HCT116 (cell line): ENCODE data around the gene SPSB4. TPM values are rescaled to one million over a fixed set of nuclear protein-coding genes. Genes with fewer than 3 reads are reported as not detected.

Experiments
- ATAC-seq: fragments of 200-7000 bp; cut with Tn5 transposase; 2 replicates; pipeline ENCODE4 v1.9.1; 2020; ENCODE audit warnings: mild to moderate bottlenecking, moderate library complexity
- BruUV-seq: library from RNA; stranded (reverse); fragments of 400-500 nt; replicated peaks from 2 replicates; lab custom pipeline; 2021; lab: Mats Ljungman, UMichigan
- CTCF ChIA-PET: fragments of 300-600 bp; sonication (Branson Sonifier 250); formaldehyde crosslinking; loops from one replicate; lab custom pipeline; 2021; ENCODE audit warnings: antibody characterized with exemption; lab: Charles Lee
- POLR2A ChIA-PET: fragments of 300-600, 350-600 bp; sonication (Branson Sonifier 250); formaldehyde crosslinking; loops from one replicate; lab custom pipeline; 2021; ENCODE audit warnings: antibody characterized with exemption; lab: Charles Lee
- RAD21 ChIA-PET, 2 experiments: fragments of 300-600 bp; sonication (Branson Sonifier 250); formaldehyde crosslinking; loops; one replicate each; lab custom pipeline; 2023; ENCODE audit warnings: low total read pairs in 2 of 2; ENCODE audit not compliant: uncharacterized antibody in 2 of 2, unreplicated experiment in 2 of 2, low non-redundant PET in 1 of 2; lab: Charles Lee
- DNase-seq: peaks from one replicate; pipeline ENCODE4 v3.0.0-alpha.2; 2010; ENCODE audit warnings: low read depth, low spot score
- H2AFZ ChIP-seq: fragments of 200-600 bp; shearing (Covaris generic), sonication (generic); 2 replicates; pipeline ENCODE4 v1.6.1; 2017; ENCODE audit warnings: low read depth, mixed run types, mixed read lengths, antibody characterized with exemption, low read length; ENCODE audit not compliant: poor library complexity, severe bottlenecking
- H3K27ac ChIP-seq: 2 replicates; pipeline ENCODE4 v1.5.1; 2012; ENCODE audit warnings: low read depth, low read length
- H3K27me3 ChIP-seq: fragments of 200-600 bp; sonication (generic); 2 replicates; pipeline ENCODE4 v1.6.1; 2016; ENCODE audit warnings: mixed run types, low read length, mixed read lengths; ENCODE audit not compliant: insufficient read depth
- H3K36me3 ChIP-seq, 2 experiments: fragments of 200-500 bp in 1 of 2; fragments of 200-600 bp in 1 of 2; sonication (Bioruptor generic) in 1 of 2; sonication (generic) in 1 of 2; 2 replicates each; pipeline versions ENCODE4 v1.5.1 to v1.6.1; 2014 to 2016; ENCODE audit warnings: low read length in 2 of 2, inconsistent platforms in 1 of 2, mixed read lengths in 1 of 2, mixed run types in 1 of 2; ENCODE audit not compliant: insufficient read depth in 2 of 2, control insufficient read depth in 1 of 2
- H3K4me1 ChIP-seq, 2 experiments: fragments of 200-600 bp in 1 of 2; sonication (generic) in 1 of 2; 2 replicates each; pipeline versions ENCODE4 v1.5.1 to v1.6.1; 2012 to 2017; ENCODE audit warnings: low read length in 2 of 2, inconsistent platforms in 1 of 2, mild to moderate bottlenecking in 1 of 2, mixed read lengths in 1 of 2, mixed run types in 1 of 2, moderate library complexity in 1 of 2; ENCODE audit not compliant: insufficient read depth in 2 of 2, control insufficient read depth in 1 of 2
- H3K4me2 ChIP-seq: fragments of 200-600 bp; sonication (generic); 2 replicates; pipeline ENCODE4 v1.6.1; 2017; ENCODE audit warnings: mixed run types, low read length, mixed read lengths
- H3K4me3 ChIP-seq, 2 experiments: fragments of 200-600 bp in 1 of 2; sonication (generic) in 1 of 2; replicated peaks in 1 of 2; 2 replicates each; pipeline ENCODE4 v1.5.1; 2011 to 2016; ENCODE audit warnings: low read length in 2 of 2, control low read depth in 1 of 2, low read depth in 1 of 2, mild to moderate bottlenecking in 1 of 2, mixed read lengths in 1 of 2, mixed run types in 1 of 2
- H3K79me2 ChIP-seq: fragments of 200-600 bp; sonication (generic); 2 replicates; pipeline ENCODE4 v1.6.1; 2017; ENCODE audit warnings: mild to moderate bottlenecking, mixed run types, low read length, moderate library complexity, mixed read lengths; ENCODE audit not compliant: insufficient read depth
- H3K9ac ChIP-seq: fragments of 200-600 bp; sonication (generic); 2 replicates; pipeline ENCODE4 v1.6.1; 2016; ENCODE audit warnings: low read length, mixed read lengths
- H3K9me2 ChIP-seq: fragments of 200-600 bp; sonication (generic), shearing (Covaris generic); 2 replicates; pipeline ENCODE4 v1.6.1; 2017; ENCODE audit warnings: mixed run types, mild to moderate bottlenecking, moderate library complexity; ENCODE audit not compliant: insufficient read depth
- H3K9me3 ChIP-seq, 2 experiments: fragments of 200-500 bp in 1 of 2; fragments of 200-600 bp in 1 of 2; sonication (Bioruptor generic) in 1 of 2; sonication (generic) in 1 of 2; 2 replicates each; pipeline ENCODE4 v1.6.1; 2014 to 2017; ENCODE audit warnings: low read length in 2 of 2, mixed read lengths in 2 of 2, inconsistent platforms in 1 of 2, low read depth in 1 of 2, mild to moderate bottlenecking in 1 of 2, mixed run types in 1 of 2, moderate library complexity in 1 of 2; ENCODE audit not compliant: control insufficient read depth in 1 of 2, insufficient read depth in 1 of 2
- H4K20me1 ChIP-seq: fragments of 200-600 bp; sonication (generic), shearing (Covaris generic); 2 replicates; pipeline ENCODE4 v1.6.1; 2017; ENCODE audit warnings: mixed run types, mild to moderate bottlenecking, moderate library complexity; ENCODE audit not compliant: insufficient read depth
- CBX3 ChIP-seq: IDR thresholded peaks from 2 replicates; pipeline ENCODE4 v1.6.1; 2012; ENCODE audit warnings: low read depth
- CEBPB ChIP-seq: IDR thresholded peaks from 2 replicates; pipeline ENCODE4 v1.6.1; 2012; ENCODE audit warnings: low read depth
- EZH2phosphoT487 ChIP-seq: fragments of 200-600 bp; IDR thresholded peaks from 2 replicates; pipeline ENCODE4 v1.6.1; 2018; ENCODE audit warnings: antibody characterized with exemption, borderline replicate concordance
- FOSL1 ChIP-seq: IDR thresholded peaks from 2 replicates; pipeline ENCODE4 v1.6.1; 2012; ENCODE audit warnings: low read depth
- RAD21 ChIP-seq: IDR thresholded peaks from 2 replicates; pipeline ENCODE4 v1.6.1; 2012; ENCODE audit warnings: low read depth, mild to moderate bottlenecking
- SP1 ChIP-seq: IDR thresholded peaks from 2 replicates; pipeline ENCODE4 v1.6.1; 2012; ENCODE audit warnings: low read depth
- TCF7L2 ChIP-seq: IDR thresholded peaks from 2 replicates; pipeline ENCODE4 v1.7.0; 2011; ENCODE audit warnings: borderline replicate concordance, inconsistent platforms; ENCODE audit not compliant: insufficient read depth, insufficient read length; ENCODE audit errors: extremely low read depth
- YY1 ChIP-seq: IDR thresholded peaks from 2 replicates; pipeline ENCODE4 v1.6.1; 2011; ENCODE audit warnings: low read length, low read depth, moderate library complexity, mild to moderate bottlenecking; ENCODE audit not compliant: insufficient replicate concordance; ENCODE audit errors: extremely low read depth
- intact Hi-C: fragments of 100-400 bp; cut with micrococcal nuclease; formaldehyde crosslinking; loops from 2 replicates; pipeline ENCODE4 v1.10.0; 2022
- total RNA-seq: library from RNA; stranded (reverse); gene quantifications from one replicate; pipeline ENCODE4 v1.2.1, GENCODE V29; 2021; ENCODE audit not compliant: unreplicated experiment
- TF ChIP-seq, protein P1 (sequence below): IDR thresholded peaks from 2 replicates; pipeline ENCODE4 v1.6.1; 2011; ENCODE audit warnings: mild to moderate bottlenecking, low read length, moderate library complexity; ENCODE audit not compliant: insufficient replicate concordance; ENCODE audit errors: extremely low read depth
- TF ChIP-seq, protein P2 (sequence below): IDR thresholded peaks from 2 replicates; pipeline ENCODE4 v1.6.1; 2012; ENCODE audit warnings: low read depth
- TF ChIP-seq, protein P3 (sequence below), 3 experiments: fragments of 200-600 bp in 1 of 3; sonication (generic) in 1 of 3; IDR thresholded peaks in 2 of 3; conservative IDR thresholded peaks in 1 of 3; 2 replicates each; pipeline ENCODE4 v1.5.1; 2012 to 2017; ENCODE audit warnings: low read depth in 2 of 3, low read length in 2 of 3, antibody characterized with exemption in 1 of 3, borderline replicate concordance in 1 of 3, control low read depth in 1 of 3, mild to moderate bottlenecking in 1 of 3, mixed read lengths in 1 of 3, mixed run types in 1 of 3, moderate library complexity in 1 of 3; ENCODE audit not compliant: insufficient read depth in 1 of 3

SPSB4 gene
- total RNA-seq, 1 experiment from 2014 or later, result 0.57 TPM

DNA sequence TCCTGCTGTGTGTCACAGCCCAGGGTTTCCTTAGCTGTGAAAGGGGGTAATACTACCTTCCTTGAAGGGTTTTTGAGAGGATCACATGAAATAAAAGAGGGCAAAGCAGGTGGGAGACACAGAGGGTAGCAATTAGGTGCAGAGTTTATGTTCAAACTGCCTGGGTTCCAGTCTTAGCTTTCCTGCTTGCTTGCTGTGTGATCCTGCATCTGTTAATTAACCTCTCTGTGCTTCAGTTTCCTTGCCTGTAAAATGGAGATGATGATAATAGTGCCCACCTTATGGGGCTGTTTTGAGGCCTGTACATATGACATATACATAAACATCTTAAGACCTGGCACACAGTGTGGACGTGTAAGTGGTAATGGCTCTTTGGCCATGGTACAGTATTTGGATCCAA, 35.0 kb downstream of the SPSB4 start:
- H3K9me2 ChIP-seq, result no peaks in the 10 kb centered on the region
- ATAC-seq (no peak), DNase-seq (no peak)
- H3K79me2 ChIP-seq, result no peaks in the 10 kb centered on the region
- H3K27ac ChIP-seq, result no peak overlapping the region
- H3K36me3 ChIP-seq, result no peaks in the 10 kb centered on the region
- no peak overlapping the region for H3K4me3 ChIP-seq
- POLR2A ChIA-PET, result no interaction called here
- CTCF ChIA-PET, result no interaction called here
- RAD21 ChIA-PET, result no interaction called here
- no peaks in the 10 kb centered on the region for H4K20me1 ChIP-seq
- BruUV-seq, result no TSS peak
- H3K4me2 ChIP-seq, result no peak overlapping the region
- TF ChIP-seq RAD21 (no peak), FOSL1 (no peak), TCF7L2 (no peak), SP1 (no peak), YY1 (no peak), CBX3 (no peak), CEBPB (no peak), EZH2phosphoT487 (no peak)
- TF ChIP-seq, protein P1, sequence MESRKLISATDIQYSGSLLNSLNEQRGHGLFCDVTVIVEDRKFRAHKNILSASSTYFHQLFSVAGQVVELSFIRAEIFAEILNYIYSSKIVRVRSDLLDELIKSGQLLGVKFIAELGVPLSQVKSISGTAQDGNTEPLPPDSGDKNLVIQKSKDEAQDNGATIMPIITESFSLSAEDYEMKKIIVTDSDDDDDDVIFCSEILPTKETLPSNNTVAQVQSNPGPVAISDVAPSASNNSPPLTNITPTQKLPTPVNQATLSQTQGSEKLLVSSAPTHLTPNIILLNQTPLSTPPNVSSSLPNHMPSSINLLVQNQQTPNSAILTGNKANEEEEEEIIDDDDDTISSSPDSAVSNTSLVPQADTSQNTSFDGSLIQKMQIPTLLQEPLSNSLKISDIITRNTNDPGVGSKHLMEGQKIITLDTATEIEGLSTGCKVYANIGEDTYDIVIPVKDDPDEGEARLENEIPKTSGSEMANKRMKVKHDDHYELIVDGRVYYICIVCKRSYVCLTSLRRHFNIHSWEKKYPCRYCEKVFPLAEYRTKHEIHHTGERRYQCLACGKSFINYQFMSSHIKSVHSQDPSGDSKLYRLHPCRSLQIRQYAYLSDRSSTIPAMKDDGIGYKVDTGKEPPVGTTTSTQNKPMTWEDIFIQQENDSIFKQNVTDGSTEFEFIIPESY, result no peak
- TF ChIP-seq, protein P2, sequence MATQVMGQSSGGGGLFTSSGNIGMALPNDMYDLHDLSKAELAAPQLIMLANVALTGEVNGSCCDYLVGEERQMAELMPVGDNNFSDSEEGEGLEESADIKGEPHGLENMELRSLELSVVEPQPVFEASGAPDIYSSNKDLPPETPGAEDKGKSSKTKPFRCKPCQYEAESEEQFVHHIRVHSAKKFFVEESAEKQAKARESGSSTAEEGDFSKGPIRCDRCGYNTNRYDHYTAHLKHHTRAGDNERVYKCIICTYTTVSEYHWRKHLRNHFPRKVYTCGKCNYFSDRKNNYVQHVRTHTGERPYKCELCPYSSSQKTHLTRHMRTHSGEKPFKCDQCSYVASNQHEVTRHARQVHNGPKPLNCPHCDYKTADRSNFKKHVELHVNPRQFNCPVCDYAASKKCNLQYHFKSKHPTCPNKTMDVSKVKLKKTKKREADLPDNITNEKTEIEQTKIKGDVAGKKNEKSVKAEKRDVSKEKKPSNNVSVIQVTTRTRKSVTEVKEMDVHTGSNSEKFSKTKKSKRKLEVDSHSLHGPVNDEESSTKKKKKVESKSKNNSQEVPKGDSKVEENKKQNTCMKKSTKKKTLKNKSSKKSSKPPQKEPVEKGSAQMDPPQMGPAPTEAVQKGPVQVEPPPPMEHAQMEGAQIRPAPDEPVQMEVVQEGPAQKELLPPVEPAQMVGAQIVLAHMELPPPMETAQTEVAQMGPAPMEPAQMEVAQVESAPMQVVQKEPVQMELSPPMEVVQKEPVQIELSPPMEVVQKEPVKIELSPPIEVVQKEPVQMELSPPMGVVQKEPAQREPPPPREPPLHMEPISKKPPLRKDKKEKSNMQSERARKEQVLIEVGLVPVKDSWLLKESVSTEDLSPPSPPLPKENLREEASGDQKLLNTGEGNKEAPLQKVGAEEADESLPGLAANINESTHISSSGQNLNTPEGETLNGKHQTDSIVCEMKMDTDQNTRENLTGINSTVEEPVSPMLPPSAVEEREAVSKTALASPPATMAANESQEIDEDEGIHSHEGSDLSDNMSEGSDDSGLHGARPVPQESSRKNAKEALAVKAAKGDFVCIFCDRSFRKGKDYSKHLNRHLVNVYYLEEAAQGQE, result no peak
- TF ChIP-seq, protein P3, sequence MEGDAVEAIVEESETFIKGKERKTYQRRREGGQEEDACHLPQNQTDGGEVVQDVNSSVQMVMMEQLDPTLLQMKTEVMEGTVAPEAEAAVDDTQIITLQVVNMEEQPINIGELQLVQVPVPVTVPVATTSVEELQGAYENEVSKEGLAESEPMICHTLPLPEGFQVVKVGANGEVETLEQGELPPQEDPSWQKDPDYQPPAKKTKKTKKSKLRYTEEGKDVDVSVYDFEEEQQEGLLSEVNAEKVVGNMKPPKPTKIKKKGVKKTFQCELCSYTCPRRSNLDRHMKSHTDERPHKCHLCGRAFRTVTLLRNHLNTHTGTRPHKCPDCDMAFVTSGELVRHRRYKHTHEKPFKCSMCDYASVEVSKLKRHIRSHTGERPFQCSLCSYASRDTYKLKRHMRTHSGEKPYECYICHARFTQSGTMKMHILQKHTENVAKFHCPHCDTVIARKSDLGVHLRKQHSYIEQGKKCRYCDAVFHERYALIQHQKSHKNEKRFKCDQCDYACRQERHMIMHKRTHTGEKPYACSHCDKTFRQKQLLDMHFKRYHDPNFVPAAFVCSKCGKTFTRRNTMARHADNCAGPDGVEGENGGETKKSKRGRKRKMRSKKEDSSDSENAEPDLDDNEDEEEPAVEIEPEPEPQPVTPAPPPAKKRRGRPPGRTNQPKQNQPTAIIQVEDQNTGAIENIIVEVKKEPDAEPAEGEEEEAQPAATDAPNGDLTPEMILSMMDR (IDR thresholded peaks at IDR 0.05 in 2 of 3, conservative IDR thresholded peaks at IDR 0.05 in 1 of 3; ENCODE audit: borderline replicate concordance in 1 of 3, insufficient read depth in 1 of 3, low read depth in 2 of 3, low read length in 2 of 3), result no peak
- intact Hi-C loops, result no loop called here
- no peak overlapping the region for H2AFZ ChIP-seq
- H3K27me3 ChIP-seq, result no peaks in the 10 kb centered on the region; the same call in 1 of the 2 replicates
- H3K4me1 ChIP-seq, result no peaks in the 10 kb centered on the region
- H3K9ac ChIP-seq, result no peak overlapping the region
- H3K9me3 ChIP-seq, result no peaks in the 10 kb centered on the region
